GM03348 (cell line): Measurements from ENCODE around the gene TRIP13.

Source experiments
- DNase-seq: peaks from one replicate; pipeline ENCODE4 v3.0.0; 2012; ENCODE audit warnings: low spot score

Gene TRIP13

GRCh38 chr5:955886-956761 lies 63.4 kb downstream of the TRIP13 start:
- DNase-seq = no peak

DNA sequence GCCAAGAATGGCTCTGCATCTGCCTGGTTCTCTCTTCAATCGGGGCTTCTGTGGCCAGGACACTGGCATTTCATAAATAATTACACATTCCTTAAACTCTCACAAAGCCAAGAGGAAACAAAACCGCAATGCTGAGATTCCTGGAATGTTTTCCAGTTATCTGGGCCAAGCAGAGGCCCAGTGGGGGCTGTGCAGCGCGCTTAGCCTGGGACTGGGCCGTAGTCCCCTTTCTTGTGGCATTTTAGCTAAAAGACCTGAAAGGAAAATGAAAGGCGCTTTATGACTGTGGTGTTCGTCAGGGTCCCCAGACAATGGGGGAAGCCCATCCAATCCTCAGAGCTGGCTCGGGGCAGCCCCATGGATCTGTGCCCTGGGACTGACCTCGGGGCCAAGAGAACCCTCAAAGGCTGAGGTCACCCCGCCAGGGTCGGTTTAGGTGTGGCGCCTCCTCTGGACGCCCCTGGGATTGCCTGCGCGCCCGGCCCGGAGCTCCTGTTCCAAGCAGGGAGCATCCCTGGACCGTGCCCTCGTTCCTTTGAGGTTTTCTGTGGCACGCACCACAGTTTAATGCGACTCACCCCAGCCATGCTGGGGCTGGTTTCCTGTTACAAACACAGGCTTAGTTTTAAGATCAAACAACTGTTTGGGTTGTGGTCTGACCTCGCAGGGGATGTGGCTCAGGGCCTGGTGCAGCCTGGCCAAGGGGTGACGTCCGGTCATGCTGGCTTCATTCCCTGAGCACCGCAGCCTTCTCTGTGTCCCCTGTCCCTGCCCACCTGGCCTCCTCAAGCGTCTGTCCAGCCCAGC lies 64.5 kb downstream of the TRIP13 start:
- peak; percentile 91 for DNase-seq

DNA sequence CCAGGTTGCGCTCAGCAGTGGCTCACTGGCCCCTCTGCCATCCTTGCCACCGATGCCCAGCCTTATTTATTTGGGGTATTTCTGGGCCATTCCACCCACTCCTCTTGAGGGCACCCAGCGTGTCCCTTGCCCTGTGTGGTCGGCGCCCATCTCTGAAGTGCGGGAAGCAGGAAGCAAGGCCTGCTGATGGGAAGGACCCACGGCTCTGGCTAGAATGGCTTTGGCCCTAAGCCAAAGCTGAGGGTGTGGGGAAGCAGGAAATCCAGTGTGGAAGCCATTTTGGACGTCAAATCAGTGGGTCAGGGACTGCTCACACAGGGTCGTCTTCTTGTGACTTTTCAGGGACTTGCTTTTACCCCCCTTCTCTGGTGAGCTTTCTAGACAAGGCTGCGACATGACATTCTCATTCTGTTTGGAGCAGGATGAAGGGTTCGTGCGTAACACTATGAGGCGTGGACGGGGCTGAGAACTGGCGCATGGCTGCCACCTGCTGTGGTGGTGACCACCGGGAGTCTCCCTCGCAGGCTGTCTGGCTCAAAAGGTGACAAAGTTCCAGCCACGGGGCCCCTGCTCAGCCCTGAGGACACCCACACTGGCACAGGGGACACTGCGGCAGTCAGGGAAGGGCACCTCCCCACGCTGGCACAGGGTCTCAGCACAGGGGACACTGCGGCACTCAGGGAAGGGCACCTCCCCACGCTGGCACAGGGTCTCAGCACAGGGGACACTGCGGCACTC lies 65.2 kb downstream of the TRIP13 start:
- no peak for DNase-seq

DNA sequence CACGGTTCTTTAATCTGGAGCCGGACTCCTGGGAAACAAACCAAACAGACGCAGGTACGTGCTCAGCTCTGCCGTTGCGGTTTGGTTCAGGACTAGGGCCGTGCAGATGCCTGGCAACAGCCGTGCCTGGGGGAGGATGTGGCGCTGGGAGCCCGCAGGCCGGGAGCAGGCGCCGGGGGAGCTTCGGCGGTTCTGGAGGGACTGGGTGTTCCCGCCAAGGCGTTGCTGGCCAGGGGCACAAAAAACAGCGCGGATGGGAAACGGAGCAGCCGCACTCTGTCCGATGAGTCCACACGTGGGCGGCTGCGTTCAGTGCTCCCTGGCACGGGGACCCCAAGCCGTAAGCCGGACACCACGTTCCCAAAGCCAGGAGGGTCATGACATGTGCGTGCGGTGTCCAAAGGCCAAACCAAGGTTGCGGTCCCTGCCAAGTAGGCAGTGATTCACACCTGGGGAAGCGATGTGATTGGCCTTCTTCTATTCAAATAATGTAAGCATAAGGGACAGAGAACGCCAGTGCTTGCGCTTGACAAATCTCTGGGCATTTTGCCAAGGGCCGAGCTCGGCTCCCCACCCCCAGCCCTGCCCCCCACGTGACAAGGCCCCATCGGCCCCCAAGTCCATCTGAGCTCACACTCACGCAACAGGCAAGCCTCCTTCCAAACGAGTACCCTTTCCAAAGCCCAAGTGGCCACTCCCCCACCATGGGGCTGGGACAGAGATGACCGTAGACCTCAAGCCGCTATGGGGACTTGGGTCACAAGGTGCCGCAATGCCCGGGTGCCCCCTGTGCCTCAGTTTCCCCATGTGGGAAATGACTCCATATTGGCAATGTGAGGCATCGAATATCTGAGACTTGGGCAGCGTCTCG lies 66.3 kb downstream of the TRIP13 start:
- no peak for DNase-seq

- no peak for DNase-seq
These were observed 67.2 kb downstream of the TRIP13 start for GRCh38 chr5:959581-960531.

GRCh38 chr5:960551-960950 lies 67.9 kb downstream of the TRIP13 start:
- no peak for DNase-seq

DNA sequence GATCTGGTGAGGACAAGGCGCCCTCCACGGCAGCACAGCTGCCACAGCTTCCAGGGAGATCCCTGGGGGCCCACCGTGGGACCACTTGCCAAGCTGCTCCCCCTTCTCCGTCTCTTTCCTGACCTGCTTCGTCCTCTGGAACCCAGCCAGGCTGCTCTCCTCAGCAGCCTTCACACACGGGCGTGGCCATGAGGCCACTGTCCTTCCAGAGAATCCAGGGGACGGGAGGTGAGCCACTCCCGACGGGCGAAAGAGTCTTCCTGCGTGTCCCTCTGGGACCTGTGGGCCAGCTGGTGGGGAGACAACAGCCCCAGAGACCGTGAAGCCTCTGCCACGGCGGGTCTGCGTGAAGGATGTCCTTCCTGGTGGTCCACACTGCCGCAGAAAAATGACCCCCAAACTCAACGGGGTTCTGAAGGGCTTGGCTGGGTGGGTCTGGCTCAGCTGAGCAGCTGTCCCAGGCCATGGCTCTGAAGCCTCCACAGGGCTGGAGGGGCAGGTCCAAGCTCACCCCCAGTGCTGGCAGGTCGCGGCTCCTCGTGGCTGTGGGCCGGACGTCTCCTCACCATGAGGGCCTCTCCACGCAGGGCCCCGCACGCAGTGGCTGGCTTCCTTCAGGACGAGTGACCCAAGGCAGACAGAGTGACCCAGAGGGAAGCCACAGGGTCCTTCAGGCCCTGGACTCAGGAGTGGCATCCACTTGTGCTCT lies 68.5 kb downstream of the TRIP13 start:
- no peak for DNase-seq

GRCh38 chr5:961711-962240 lies 69.1 kb downstream of the TRIP13 start:
- no peak for DNase-seq

GRCh38 chr5:962386-962785 lies 69.7 kb downstream of the TRIP13 start:
- DNase-seq = no peak

- no peak for DNase-seq
These were observed 70.1 kb downstream of the TRIP13 start for GRCh38 chr5:962801-963200.

- no peak for DNase-seq
These were observed 70.6 kb downstream of the TRIP13 start for GRCh38 chr5:963310-963672.

GRCh38 chr5:963673-964531 lies 71.2 kb downstream of the TRIP13 start:
- peak; percentile 71 for DNase-seq

DNA sequence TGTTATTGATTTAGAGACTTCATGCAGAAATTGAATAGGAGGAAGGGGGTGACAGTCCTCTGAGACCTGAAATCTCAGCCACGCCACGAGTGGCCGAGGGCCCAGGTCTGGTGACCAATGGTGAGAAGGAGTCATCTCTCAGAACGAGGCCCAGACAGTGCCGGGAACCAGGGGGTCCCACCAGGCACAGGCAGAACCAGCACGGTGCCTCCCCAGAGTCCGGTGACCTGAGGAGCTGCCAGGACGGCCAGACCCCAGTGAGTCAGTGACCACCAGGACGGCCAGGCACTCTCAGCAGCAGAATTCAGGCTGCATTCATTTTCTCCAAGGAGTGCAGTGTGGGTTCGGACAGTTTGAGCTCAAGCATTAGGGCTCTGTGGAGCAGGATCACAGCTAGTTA lies 72.1 kb downstream of the TRIP13 start:
- peak; percentile 5 for DNase-seq

DNA sequence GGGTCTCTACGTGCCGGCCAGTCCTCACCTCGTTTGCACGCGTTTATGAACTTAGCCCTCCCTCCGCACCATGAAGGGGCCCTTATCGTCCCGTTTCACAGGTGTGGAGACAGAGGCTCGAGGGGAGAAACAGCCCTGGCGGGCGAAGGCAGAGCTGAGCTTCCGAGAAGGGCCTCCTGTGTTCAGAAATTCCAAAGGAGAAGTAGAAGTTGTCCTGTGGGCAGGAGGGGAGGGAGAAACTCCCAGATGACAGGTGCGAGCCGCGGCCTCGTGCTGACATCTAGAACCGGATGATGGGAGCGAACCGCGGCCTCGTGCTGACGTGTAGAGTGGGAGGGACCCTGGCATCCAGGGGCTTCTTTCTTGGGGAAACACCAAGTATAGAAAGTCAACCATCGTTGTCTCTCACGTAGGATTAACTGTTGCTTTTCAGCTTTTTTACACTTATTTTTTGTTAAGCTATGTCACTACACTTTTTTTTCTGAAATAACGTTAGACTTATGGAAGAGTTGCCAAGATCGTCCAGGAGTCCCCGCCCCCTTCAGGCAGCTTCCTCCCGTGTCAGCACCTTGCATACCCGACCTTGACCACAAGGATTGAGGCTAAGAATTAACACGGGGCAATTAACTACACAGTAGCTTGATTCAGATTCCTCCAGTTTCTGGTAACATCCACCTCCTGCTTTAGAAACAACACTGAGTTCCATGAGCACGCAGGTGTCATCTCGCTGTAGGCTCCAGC lies 73.1 kb downstream of the TRIP13 start:
- no peak for DNase-seq

- no peak for DNase-seq
These were observed 73.6 kb downstream of the TRIP13 start for GRCh38 chr5:966345-966710.

DNA sequence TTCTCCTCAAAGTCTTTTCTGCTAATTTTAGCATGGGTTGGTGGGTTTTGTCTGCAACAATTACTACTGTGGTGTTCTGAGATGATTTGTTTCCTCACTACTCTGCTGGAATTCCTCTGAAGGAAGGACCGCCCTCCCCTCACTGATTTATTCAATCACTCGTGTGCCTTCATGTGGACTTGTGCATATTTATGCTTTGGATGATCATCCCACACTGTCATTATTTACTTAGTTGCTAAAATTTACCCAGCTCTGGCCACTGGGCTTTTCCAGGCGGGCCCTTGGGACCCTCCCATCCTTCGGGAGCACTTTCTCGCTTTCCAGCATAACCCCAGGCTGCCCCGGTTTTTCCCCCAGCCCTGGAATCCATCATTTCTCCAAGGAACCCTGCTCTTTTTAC lies 74.3 kb downstream of the TRIP13 start:
- DNase-seq = no peak
